ENCODE results near the gene RNF113B. TPM values are rescaled to one million over a fixed set of nuclear protein-coding genes. Genes with fewer than 3 reads are reported as not detected.

RNF113B gene
- total RNA-seq, 3 donors from 2014 or later (not counting 1 experiment from before 2014, with no cell fraction given): not detected

- no peaks in the 10 kb centered on the region for H3K27me3 ChIP-seq (ENCODE audit: control insufficient read depth, insufficient read depth, low read length)
- H3K36me3 ChIP-seq (ENCODE audit: control insufficient read depth, insufficient read depth, low read length): no peaks in the 10 kb centered on the region
- ATAC-seq: no peak
- no peaks in the 10 kb centered on the region for H3K9me3 ChIP-seq (ENCODE audit: control insufficient read depth, insufficient read depth, low read length)
- Mint-ChIP-seq H3K27me3 (ENCODE audit: low read depth in 2 of 2) (no peaks in the 10 kb centered on the region), H3K27ac (no peak overlapping the region), H3K9me3 (no peaks in the 10 kb centered on the region), H3K4me1 (no peaks in the 10 kb centered on the region), H3K36me3 (no peaks in the 10 kb centered on the region), H3K4me3 (no peak overlapping the region)
- TF ChIP-seq, protein P1, sequence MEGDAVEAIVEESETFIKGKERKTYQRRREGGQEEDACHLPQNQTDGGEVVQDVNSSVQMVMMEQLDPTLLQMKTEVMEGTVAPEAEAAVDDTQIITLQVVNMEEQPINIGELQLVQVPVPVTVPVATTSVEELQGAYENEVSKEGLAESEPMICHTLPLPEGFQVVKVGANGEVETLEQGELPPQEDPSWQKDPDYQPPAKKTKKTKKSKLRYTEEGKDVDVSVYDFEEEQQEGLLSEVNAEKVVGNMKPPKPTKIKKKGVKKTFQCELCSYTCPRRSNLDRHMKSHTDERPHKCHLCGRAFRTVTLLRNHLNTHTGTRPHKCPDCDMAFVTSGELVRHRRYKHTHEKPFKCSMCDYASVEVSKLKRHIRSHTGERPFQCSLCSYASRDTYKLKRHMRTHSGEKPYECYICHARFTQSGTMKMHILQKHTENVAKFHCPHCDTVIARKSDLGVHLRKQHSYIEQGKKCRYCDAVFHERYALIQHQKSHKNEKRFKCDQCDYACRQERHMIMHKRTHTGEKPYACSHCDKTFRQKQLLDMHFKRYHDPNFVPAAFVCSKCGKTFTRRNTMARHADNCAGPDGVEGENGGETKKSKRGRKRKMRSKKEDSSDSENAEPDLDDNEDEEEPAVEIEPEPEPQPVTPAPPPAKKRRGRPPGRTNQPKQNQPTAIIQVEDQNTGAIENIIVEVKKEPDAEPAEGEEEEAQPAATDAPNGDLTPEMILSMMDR (IDR thresholded peaks at IDR 0.05): no peak
- no peak overlapping the region for H3K27ac ChIP-seq (ENCODE audit: low read length)
- DNase-seq: no peak
- intact Hi-C loops (cut with micrococcal nuclease): no loop called here
- WGBS (ENCODE audit: insufficient coverage): 91% methylated on average over 3 of the region's 4 CpGs
- H3K4me1 ChIP-seq (ENCODE audit: control insufficient read depth, insufficient read depth, low read length): no peaks in the 10 kb centered on the region
- H3K4me3 ChIP-seq (ENCODE audit: low read length): no peak overlapping the region
Measured at GRCh38 chr13:98198683-98199082, 21.6 kb upstream of the RNF113B start.

- intact Hi-C loops (cut with micrococcal nuclease): no loop called here
- no peak for DNase-seq
- Mint-ChIP-seq H3K36me3 (no peaks in the 10 kb centered on the region), H3K4me3 (no peak overlapping the region), H3K4me1 (no peaks in the 10 kb centered on the region), H3K9me3 (no peaks in the 10 kb centered on the region), H3K27ac (no peak overlapping the region), H3K27me3 (ENCODE audit: low read depth in 2 of 2) (no peaks in the 10 kb centered on the region)
- Histone ChIP-seq H3K27me3 (ENCODE audit: control insufficient read depth, insufficient read depth, low read length) (no peaks in the 10 kb centered on the region), H3K4me1 (ENCODE audit: control insufficient read depth, insufficient read depth, low read length) (no peaks in the 10 kb centered on the region), H3K27ac (ENCODE audit: low read length) (no peak overlapping the region), H3K4me3 (ENCODE audit: low read length) (no peak overlapping the region), H3K9me3 (ENCODE audit: control insufficient read depth, insufficient read depth, low read length) (no peaks in the 10 kb centered on the region), H3K36me3 (ENCODE audit: control insufficient read depth, insufficient read depth, low read length) (no peaks in the 10 kb centered on the region)
- 88% methylated on average over 8 of the region's 10 CpGs for WGBS (ENCODE audit: insufficient coverage)
- no peak for ATAC-seq
- TF ChIP-seq, protein P1 (IDR thresholded peaks at IDR 0.05): no peak
Measured at GRCh38 chr13:98195054-98195791, 18.2 kb upstream of the RNF113B start.

GRCh38 chr13:98192008-98192407 is 14.9 kb upstream of the RNF113B start:
- Mint-ChIP-seq H3K27me3 (ENCODE audit: low read depth in 2 of 2) (no peaks in the 10 kb centered on the region), H3K4me1 (no peaks in the 10 kb centered on the region), H3K9me3 (no peaks in the 10 kb centered on the region), H3K36me3 (no peaks in the 10 kb centered on the region), H3K4me3 (no peak overlapping the region), H3K27ac (no peak overlapping the region)
- no peak overlapping the region for H3K27ac ChIP-seq (ENCODE audit: low read length)
- TF ChIP-seq, protein P1 (IDR thresholded peaks at IDR 0.05): no peak
- intact Hi-C loops (cut with micrococcal nuclease): no loop called here
- H3K9me3 ChIP-seq (ENCODE audit: control insufficient read depth, insufficient read depth, low read length): no peaks in the 10 kb centered on the region
- no peak overlapping the region for H3K4me3 ChIP-seq (ENCODE audit: low read length)
- H3K27me3 ChIP-seq (ENCODE audit: control insufficient read depth, insufficient read depth, low read length): no peaks in the 10 kb centered on the region
- DNase-seq (no peak), ATAC-seq (no peak)
- WGBS (ENCODE audit: insufficient coverage): 88% methylated on average over 1 of the region's 2 CpGs
- H3K36me3 ChIP-seq (ENCODE audit: control insufficient read depth, insufficient read depth, low read length): no peaks in the 10 kb centered on the region
- H3K4me1 ChIP-seq (ENCODE audit: control insufficient read depth, insufficient read depth, low read length): no peaks in the 10 kb centered on the region
